ENCODE measurements around the gene SH3D19. TPM values are rescaled to one million over a fixed set of nuclear protein-coding genes. Genes with fewer than 3 reads are reported as not detected.
"Not testable (repeated sequence)": the region's sequence is repeated elsewhere in the genome, so short reads cannot be mapped to it uniquely, and the experiment has no call there.

Gene SH3D19
- total RNA-seq, 2 donors from 2014 or later = 0.74 TPM; not detected in 1

DNA sequence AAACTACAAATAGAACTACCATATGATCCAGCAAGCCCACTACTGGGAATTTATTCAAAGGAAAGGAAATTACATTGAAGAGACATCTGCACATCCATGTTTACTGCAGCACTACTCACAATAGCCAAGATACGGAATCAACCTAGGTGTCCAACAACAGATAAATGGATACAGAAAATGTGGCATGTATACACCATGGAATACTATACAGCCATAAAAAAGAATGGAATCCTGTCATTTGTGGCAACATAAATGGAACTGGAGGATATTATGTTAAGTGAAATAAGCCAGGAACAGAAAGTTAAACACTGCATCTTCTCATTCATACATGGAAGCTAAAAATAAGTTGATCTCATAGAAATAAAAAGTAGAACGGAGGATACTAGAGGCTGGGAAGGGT, 167.9 kb downstream of the SH3D19 start:
- Mint-ChIP-seq H3K4me3 (no peak overlapping the region), H3K27me3 (ENCODE audit: low read depth) (peaks cover 9% of the 10 kb centered on the region), H3K9me3 (no peaks in the 10 kb centered on the region), H3K36me3 (ENCODE audit: insufficient read depth in 2 of 2) (no peaks in the 10 kb centered on the region), H3K4me1 (ENCODE audit: low read depth) (no peaks in the 10 kb centered on the region), H3K27ac (no peak overlapping the region)
- DNase-seq = no peak
- no peak for ATAC-seq (replicated peaks in 1 of 2)

DNA sequence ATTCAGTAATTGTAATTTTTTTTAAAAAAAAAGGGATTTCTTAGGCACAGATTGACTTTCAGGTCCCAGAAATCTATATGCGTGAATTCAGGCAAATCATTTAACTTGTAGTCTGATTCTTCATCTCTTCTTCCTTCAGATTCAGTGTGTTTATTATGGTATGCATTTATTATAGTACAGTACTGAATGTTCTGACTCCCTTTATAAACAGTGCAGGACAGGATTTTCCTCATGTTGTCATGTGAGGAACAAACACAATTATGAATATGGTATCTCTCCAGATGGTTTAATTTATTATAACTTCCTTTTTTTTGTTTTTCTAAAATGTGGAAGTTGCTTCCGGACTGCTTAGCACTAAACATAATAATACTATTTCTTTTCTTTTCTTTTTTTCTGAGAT, 171.8 kb downstream of the SH3D19 start:
- Mint-ChIP-seq H3K27me3 (ENCODE audit: low read depth) (no peaks in the 10 kb centered on the region), H3K27ac (no peak overlapping the region), H3K36me3 (ENCODE audit: insufficient read depth in 2 of 2) (no peaks in the 10 kb centered on the region), H3K4me1 (ENCODE audit: low read depth) (no peaks in the 10 kb centered on the region), H3K9me3 (no peaks in the 10 kb centered on the region), H3K4me3 (no peak overlapping the region)
- ATAC-seq (replicated peaks in 1 of 2) = no peak
- no peak for DNase-seq

DNA sequence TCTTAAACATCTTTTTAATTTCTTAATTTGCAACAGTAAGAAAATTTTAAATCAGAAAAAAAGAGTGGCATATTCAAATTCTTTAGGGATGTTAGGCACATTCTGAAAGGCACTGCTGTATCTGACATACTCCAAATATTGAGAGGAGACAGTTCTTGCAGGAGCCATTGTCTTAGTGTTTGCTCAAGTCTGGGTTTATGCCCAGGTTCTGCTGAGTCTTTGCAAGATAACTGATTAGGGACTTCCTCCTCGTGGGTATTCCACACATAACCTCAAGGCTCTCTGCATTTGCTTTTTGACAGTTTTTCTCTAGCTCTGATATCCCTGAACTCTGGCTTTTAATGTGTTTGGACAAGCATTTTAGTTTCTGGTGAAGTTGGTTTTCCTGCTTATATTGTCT, 173.4 kb downstream of the SH3D19 start:
- Mint-ChIP-seq H3K4me3 (no peak overlapping the region), H3K27me3 (ENCODE audit: low read depth) (no peaks in the 10 kb centered on the region), H3K4me1 (ENCODE audit: low read depth) (no peaks in the 10 kb centered on the region), H3K36me3 (ENCODE audit: insufficient read depth in 2 of 2) (no peaks in the 10 kb centered on the region), H3K9me3 (no peaks in the 10 kb centered on the region), H3K27ac (no peak overlapping the region)
- ATAC-seq (replicated peaks in 1 of 2) = no peak
- DNase-seq = no peak

DNA sequence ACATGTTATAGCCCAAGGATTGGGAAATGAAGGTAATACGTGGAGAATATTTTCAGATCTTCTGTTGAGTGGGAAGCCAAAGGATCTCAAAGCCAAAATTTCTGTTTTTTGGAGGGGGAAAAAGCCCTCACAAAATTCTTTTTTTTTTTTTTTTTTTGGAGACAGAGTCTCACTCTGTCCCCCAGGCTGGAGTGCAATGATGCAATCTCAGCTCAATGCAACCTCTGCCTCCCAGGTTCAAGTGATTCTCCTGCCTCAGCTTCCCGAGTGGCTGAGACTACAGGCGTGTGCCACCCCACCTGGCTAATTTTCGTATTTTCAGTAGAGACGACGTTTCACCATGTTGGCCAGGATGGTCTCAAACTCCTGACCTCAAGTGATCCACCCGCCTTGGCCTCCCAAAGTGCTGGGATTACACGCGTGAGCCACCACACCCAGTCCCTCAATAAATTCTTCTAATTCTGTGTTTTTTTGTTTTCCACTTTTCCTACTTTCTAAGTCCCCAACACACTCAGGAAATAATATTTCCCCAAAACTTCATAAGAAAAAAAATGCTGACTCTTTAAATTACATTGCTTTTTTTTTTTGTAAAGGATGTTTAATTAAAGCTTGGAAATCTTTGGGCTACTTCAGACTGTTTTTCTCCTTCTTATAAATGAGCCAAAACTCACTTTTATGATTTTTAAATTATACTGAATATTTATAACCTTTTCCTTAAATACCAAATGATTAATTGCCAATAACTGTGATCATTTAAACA, 174.4 kb downstream of the SH3D19 start:
- ATAC-seq (replicated peaks in 1 of 2) (no peak), DNase-seq (no peak)
- Mint-ChIP-seq H3K27me3 (ENCODE audit: low read depth) (no peaks in the 10 kb centered on the region), H3K9me3 (no peaks in the 10 kb centered on the region), H3K4me1 (ENCODE audit: low read depth) (no peaks in the 10 kb centered on the region), H3K36me3 (ENCODE audit: insufficient read depth in 2 of 2) (no peaks in the 10 kb centered on the region), H3K27ac (no peak overlapping the region), H3K4me3 (no peak overlapping the region)

DNA sequence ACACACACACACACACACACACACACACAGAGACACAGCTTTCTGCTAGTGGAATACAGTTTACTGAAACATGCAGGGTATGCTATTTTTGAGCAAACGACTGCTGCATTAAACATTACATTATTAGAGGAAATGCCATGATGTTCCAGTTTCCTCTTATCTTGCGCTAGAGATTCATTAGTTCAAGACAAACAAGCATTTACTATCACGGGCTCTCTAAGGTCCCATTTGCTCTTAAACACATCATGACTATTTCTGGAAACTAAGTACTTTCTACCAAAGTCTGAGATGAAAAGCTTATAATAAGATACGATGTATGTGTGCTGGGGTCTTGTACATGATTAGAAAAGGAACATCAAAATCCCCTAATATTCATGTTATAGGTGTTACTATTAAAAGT, 177.1 kb downstream of the SH3D19 start:
- Mint-ChIP-seq H3K27me3 (ENCODE audit: low read depth) (no peaks in the 10 kb centered on the region), H3K4me1 (ENCODE audit: low read depth) (no peaks in the 10 kb centered on the region), H3K36me3 (ENCODE audit: insufficient read depth in 2 of 2) (no peaks in the 10 kb centered on the region), H3K27ac (no peak overlapping the region), H3K4me3 (no peak overlapping the region), H3K9me3 (no peaks in the 10 kb centered on the region)
- DNase-seq (no peak), ATAC-seq (replicated peaks in 1 of 2) (no peak)

DNA sequence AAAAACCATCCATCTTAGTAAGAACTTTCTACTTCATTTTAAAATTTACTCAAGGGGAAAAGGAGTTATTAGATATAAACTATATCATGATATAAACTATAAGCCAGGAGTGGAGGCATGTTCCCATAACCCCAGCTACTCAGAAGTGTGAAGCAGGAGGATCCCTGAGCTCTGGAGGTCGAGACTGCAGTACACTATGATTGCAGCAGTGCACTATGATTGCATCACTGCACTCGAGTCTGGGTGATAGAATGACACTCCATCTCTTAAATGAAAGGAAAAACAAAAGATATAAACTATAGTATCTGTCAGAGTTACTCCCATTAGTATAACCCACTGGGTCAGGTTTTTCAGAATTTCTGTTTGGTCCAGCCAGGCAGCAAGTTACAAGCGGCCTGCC, 178.4 kb downstream of the SH3D19 start:
- no peaks in the 10 kb centered on the region for H3K36me3 Mint-ChIP-seq (ENCODE audit: insufficient read depth in 2 of 2)
- H3K4me1 Mint-ChIP-seq (ENCODE audit: low read depth) = no peaks in the 10 kb centered on the region
- H3K9me3 Mint-ChIP-seq = no peaks in the 10 kb centered on the region
- DNase-seq (no peak), ATAC-seq (replicated peaks in 1 of 2) (no peak)
- H3K27ac Mint-ChIP-seq = no peak overlapping the region
- H3K4me3 Mint-ChIP-seq = no peak overlapping the region
- H3K27me3 Mint-ChIP-seq (ENCODE audit: low read depth) = no peaks in the 10 kb centered on the region

DNA sequence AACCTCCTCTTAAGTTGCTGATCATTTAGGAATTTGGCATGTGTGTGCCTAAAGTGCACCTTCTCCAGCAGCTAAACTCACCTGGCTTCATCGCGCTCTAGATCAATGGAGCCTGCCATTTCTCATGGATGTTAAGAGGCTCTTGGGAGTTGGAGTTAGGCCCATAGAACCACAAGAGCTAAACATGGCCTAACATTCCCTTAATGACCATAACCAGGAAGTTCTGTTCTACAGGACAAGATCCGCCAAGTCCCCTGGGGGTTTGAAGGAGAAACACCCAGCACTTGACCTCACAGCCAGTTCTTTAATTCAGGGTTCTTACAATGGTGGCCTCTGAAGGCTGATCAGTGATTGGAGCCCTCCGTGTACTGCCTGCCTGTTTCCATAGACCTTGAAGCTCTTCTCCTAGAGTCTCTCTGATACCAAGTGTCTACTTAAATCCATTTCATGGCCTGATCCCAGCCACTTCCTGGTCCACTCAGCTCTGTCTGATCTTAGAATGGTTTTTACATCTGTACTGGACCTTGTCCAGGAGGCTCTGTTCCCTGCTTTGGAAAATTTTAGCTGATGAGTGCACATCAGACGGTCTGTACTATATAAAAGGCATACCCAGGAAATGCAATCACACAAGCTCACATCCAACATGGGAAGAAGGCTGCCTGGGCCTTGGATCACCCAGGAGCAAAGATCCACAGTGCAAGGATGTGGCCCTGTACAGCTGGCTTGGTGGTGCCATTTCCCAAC, 180.9 kb downstream of the SH3D19 start:
- no peaks in the 10 kb centered on the region for H3K9me3 Mint-ChIP-seq
- no peak for DNase-seq
- H3K4me3 Mint-ChIP-seq = no peak overlapping the region
- no peak for ATAC-seq (replicated peaks in 1 of 2)
- no peaks in the 10 kb centered on the region for H3K27me3 Mint-ChIP-seq (ENCODE audit: low read depth)
- no peaks in the 10 kb centered on the region for H3K36me3 Mint-ChIP-seq (ENCODE audit: insufficient read depth in 2 of 2)
- no peak overlapping the region for H3K27ac Mint-ChIP-seq
- no peaks in the 10 kb centered on the region for H3K4me1 Mint-ChIP-seq (ENCODE audit: low read depth)

DNA sequence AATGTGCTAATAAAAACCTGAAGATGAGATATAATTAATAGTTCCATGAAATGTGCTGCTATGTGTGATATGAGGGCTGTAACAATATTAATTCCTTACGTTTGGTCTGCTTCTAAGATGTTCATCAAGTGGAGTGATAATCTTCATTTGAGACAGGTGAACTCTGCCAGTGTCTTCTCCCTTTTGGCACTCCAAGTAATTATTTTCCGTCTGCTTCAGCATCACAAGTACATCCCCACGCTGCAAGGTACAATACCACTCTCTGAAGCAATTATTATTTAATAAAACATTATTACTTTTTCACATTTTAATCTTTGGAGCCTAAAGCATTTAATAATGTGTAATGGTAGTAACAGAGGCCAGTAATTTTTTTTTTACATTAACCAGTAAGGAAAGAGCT, 181.6 kb downstream of the SH3D19 start:
- no peaks in the 10 kb centered on the region for H3K36me3 Mint-ChIP-seq (ENCODE audit: insufficient read depth in 2 of 2)
- no peak overlapping the region for H3K4me3 Mint-ChIP-seq
- ATAC-seq (replicated peaks in 1 of 2) (no peak), DNase-seq (no peak)
- H3K9me3 Mint-ChIP-seq = no peaks in the 10 kb centered on the region
- no peaks in the 10 kb centered on the region for H3K4me1 Mint-ChIP-seq (ENCODE audit: low read depth)
- no peak overlapping the region for H3K27ac Mint-ChIP-seq
- no peaks in the 10 kb centered on the region for H3K27me3 Mint-ChIP-seq (ENCODE audit: low read depth)

DNA sequence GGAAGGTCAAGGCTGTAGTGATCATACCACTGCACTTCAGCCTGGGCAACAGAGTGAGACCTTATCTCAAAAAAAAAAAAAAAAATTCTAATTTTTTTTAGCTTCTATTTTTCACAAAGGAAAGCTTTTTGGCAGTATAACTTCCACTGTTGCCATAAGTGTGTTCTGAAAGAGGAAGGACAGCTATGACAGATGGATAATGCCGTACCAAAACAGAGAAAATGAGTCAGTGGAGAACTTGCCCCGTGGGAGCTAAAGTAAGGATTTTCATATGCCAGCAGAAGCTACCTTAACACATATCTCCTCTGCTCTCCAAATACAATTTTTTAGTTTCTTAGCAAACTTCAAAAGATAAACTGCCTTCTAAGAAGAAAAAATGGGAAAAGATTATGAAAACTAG, 182.2 kb downstream of the SH3D19 start:
- no peaks in the 10 kb centered on the region for H3K27me3 Mint-ChIP-seq (ENCODE audit: low read depth)

DNA sequence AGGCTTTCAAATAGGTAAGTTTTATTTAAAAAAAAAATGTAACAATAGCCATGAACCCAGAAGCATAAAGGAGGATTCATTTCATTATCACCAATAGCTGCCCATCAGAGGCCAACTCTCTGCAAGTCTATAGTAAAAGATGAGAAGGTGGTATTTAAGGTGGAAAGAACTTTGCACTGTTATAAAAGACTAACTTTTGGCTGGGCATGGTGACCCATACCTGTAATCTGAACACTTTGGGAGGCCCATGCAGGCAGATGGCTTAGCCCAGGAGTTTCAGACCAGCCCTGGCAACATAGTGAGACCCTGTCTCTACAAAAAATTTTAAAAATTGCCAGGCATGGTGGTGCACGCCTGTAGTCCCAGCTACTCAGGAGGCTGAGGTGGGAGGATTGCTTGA, 182.6 kb downstream of the SH3D19 start:
- H3K36me3 Mint-ChIP-seq (ENCODE audit: insufficient read depth in 2 of 2) = no peaks in the 10 kb centered on the region
- no peak overlapping the region for H3K27ac Mint-ChIP-seq
- H3K27me3 Mint-ChIP-seq (ENCODE audit: low read depth) = no peaks in the 10 kb centered on the region
- ATAC-seq (replicated peaks in 1 of 2) (no peak), DNase-seq (no peak)
- H3K4me3 Mint-ChIP-seq = no peak overlapping the region
- no peaks in the 10 kb centered on the region for H3K4me1 Mint-ChIP-seq (ENCODE audit: low read depth)
- no peaks in the 10 kb centered on the region for H3K9me3 Mint-ChIP-seq

More for the DNA sequence above, 182.2 kb downstream of the SH3D19 start:
- Mint-ChIP-seq H3K36me3 (ENCODE audit: insufficient read depth in 2 of 2) (no peaks in the 10 kb centered on the region), H3K9me3 (no peaks in the 10 kb centered on the region), H3K27ac (no peak overlapping the region), H3K4me3 (no peak overlapping the region), H3K4me1 (ENCODE audit: low read depth) (no peaks in the 10 kb centered on the region)
- no peak for DNase-seq
- peak in 1 of 2 donors; percentile 32 for ATAC-seq (replicated peaks in 1 of 2)

DNA sequence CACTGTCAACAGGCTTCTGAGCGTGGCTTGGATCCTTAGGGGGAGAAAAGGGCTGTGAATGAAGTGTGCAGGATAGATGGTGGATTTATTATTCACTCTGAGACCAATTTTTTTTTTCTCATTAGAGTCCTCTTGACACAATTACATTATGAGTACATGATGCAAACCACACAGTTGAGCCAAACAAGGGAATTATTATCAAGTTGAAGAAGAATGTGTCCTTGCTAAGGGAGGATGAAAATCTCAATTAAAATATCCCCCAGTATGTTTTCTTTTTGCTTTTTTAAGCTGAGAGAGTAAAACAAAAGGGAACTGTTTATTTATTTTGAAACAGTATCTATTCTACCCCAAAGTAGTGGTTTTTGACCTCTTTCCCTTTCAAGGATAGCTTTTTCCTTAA, 185.6 kb downstream of the SH3D19 start:
- Mint-ChIP-seq H3K4me1 (ENCODE audit: low read depth) (no peaks in the 10 kb centered on the region), H3K27ac (no peak overlapping the region), H3K36me3 (ENCODE audit: insufficient read depth in 2 of 2) (no peaks in the 10 kb centered on the region), H3K9me3 (no peaks in the 10 kb centered on the region), H3K27me3 (ENCODE audit: low read depth) (no peaks in the 10 kb centered on the region), H3K4me3 (no peak overlapping the region)
- no peak for DNase-seq
- no peak for ATAC-seq (replicated peaks in 1 of 2)

DNA sequence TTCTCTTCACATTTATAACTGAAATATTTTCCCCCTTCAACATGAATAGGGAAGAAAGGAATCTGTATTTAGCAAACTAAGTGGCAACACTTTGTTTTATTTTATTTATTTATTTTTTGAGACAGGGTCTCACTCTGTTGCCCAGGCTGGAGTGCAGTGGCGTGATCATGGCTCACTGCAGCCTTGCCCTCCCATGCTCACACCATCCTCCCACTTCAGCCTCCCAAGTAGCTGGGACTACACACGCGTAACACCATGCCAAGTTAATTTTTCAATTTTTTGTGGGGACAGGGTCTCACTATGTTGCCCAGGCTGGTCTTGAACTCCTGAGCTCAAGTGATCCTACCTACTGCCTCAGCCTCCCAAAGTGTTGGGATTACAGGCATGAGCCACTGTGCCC, 189.4 kb downstream of the SH3D19 start:
- H3K36me3 Mint-ChIP-seq (ENCODE audit: insufficient read depth in 2 of 2); DNase-seq; H3K27ac Mint-ChIP-seq; H3K27me3 Mint-ChIP-seq (ENCODE audit: low read depth); H3K4me3 Mint-ChIP-seq; H3K9me3 Mint-ChIP-seq; ATAC-seq (replicated peaks in 1 of 2); H3K4me1 Mint-ChIP-seq (ENCODE audit: low read depth): not testable (repeated sequence)

DNA sequence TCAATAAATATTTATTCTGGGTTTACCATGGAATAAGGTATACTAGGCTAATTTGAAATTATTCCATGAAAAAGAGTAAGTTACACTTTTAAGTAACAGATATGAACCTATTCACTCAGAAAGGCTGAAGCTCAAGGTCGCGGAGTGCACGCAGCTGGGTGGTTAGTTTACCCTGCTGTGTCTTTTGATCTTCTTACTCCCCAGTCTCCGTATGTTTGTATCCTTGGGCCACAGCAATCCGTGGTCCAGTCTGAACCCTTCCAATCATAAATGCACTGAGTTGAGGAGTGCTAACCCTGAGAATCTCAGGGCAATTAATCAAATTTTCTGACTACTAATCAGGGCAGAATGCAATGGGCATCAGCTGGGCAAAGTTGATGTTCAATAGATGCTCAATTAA, 192.1 kb downstream of the SH3D19 start:
- Mint-ChIP-seq H3K27me3 (ENCODE audit: low read depth) (no peaks in the 10 kb centered on the region), H3K36me3 (ENCODE audit: insufficient read depth in 2 of 2) (no peaks in the 10 kb centered on the region), H3K9me3 (no peaks in the 10 kb centered on the region), H3K4me3 (no peak overlapping the region), H3K4me1 (ENCODE audit: low read depth) (no peaks in the 10 kb centered on the region), H3K27ac (no peak overlapping the region)
- DNase-seq (no peak), ATAC-seq (replicated peaks in 1 of 2) (no peak)

DNA sequence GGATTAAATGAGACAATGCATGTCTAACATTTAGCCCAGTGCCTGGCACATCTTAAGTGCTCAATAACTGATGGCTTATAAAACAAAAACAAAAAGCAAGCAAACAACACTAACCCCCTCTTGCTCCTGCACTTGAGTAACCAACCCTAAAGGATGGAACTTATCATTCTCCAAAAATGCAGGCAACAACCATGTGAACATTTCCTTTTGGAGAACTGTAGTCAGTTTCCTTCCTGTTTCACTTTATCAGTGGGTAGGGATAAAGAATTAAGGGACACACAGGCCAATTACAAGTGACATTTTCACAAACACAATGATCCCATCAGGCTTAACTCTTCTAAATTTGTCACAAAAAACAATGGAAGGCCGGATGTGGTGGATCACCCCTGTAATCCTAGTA, 195.6 kb downstream of the SH3D19 start:
- no peak for ATAC-seq (replicated peaks in 1 of 2)
- Mint-ChIP-seq H3K4me3 (no peak overlapping the region), H3K9me3 (no peaks in the 10 kb centered on the region), H3K27me3 (ENCODE audit: low read depth) (no peaks in the 10 kb centered on the region), H3K4me1 (ENCODE audit: low read depth) (no peaks in the 10 kb centered on the region), H3K27ac (no peak overlapping the region), H3K36me3 (ENCODE audit: insufficient read depth in 2 of 2) (peaks cover 0 to 2% of the 10 kb centered on the region in 2 donors)
- no peak for DNase-seq

Measured in activated T-cell treated with anti-CD3 and anti-CD28 coated beads, Interleukin-2, amount 50 U/mL, for 72 hours (primary cell).